ENCODE data around the gene PCNX2.

PCNX2 gene

GRCh38 chr1:233037843-233038242 lies 257.7 kb downstream of the PCNX2 start:
- Histone ChIP-seq H3K4me1 (ENCODE audit: control insufficient read depth in 1 of 2, insufficient read depth in 2 of 2, low read length in 2 of 2) (no peaks in the 10 kb centered on the region), H3K4me3 (ENCODE audit: low read depth in 1 of 2, low read length in 2 of 2) (no peak overlapping the region), H3K9ac (ENCODE audit: low read depth in 1 of 2, low read length in 2 of 2) (no peak overlapping the region), H3K9me3 (ENCODE audit: control insufficient read depth in 1 of 2, low read length in 2 of 2) (no peaks in the 10 kb centered on the region), H3K27ac (ENCODE audit: low read depth, low read length) (no peak overlapping the region), H3K27me3 (ENCODE audit: control insufficient read depth in 1 of 2, insufficient read depth in 2 of 2, low read length in 2 of 2) (no peaks in the 10 kb centered on the region), H3K36me3 (ENCODE audit: control insufficient read depth in 1 of 2, insufficient read depth in 2 of 2, low read length in 2 of 2) (no peaks in the 10 kb centered on the region)

GRCh38 chr1:233034836-233035235 lies 260.7 kb downstream of the PCNX2 start:
- Histone ChIP-seq H3K27me3 (ENCODE audit: control insufficient read depth in 1 of 2, insufficient read depth in 2 of 2, low read length in 2 of 2) (no peaks in the 10 kb centered on the region), H3K4me1 (ENCODE audit: control insufficient read depth in 1 of 2, insufficient read depth in 2 of 2, low read length in 2 of 2) (no peaks in the 10 kb centered on the region)

GRCh38 chr1:233033361-233033760 lies 262.2 kb downstream of the PCNX2 start:
- Histone ChIP-seq H3K9me3 (ENCODE audit: control insufficient read depth in 1 of 2, low read length in 2 of 2) (no peaks in the 10 kb centered on the region), H3K4me3 (ENCODE audit: low read depth in 1 of 2, low read length in 2 of 2) (no peak overlapping the region), H3K9ac (ENCODE audit: low read depth in 1 of 2, low read length in 2 of 2) (no peak overlapping the region), H3K36me3 (ENCODE audit: control insufficient read depth in 1 of 2, insufficient read depth in 2 of 2, low read length in 2 of 2) (no peaks in the 10 kb centered on the region), H3K27ac (ENCODE audit: low read depth, low read length) (no peak overlapping the region), H3K4me1 (ENCODE audit: control insufficient read depth in 1 of 2, insufficient read depth in 2 of 2, low read length in 2 of 2) (no peaks in the 10 kb centered on the region), H3K27me3 (ENCODE audit: control insufficient read depth in 1 of 2, insufficient read depth in 2 of 2, low read length in 2 of 2) (no peaks in the 10 kb centered on the region)

More at GRCh38 chr1:233034836-233035235, 260.7 kb downstream of the PCNX2 start:
- no peak overlapping the region for H3K27ac ChIP-seq (ENCODE audit: low read depth, low read length)
- H3K9me3 ChIP-seq (ENCODE audit: control insufficient read depth in 1 of 2, low read length in 2 of 2): no peaks in the 10 kb centered on the region
- H3K4me3 ChIP-seq (ENCODE audit: low read depth in 1 of 2, low read length in 2 of 2): no peak overlapping the region
- H3K9ac ChIP-seq (ENCODE audit: low read depth in 1 of 2, low read length in 2 of 2): no peak overlapping the region
- H3K36me3 ChIP-seq (ENCODE audit: control insufficient read depth in 1 of 2, insufficient read depth in 2 of 2, low read length in 2 of 2): no peaks in the 10 kb centered on the region

- Histone ChIP-seq H3K36me3 (ENCODE audit: control insufficient read depth in 1 of 2, insufficient read depth in 2 of 2, low read length in 2 of 2) (no peaks in the 10 kb centered on the region), H3K27ac (ENCODE audit: low read depth, low read length) (no peak overlapping the region), H3K9me3 (ENCODE audit: control insufficient read depth in 1 of 2, low read length in 2 of 2) (no peaks in the 10 kb centered on the region), H3K9ac (ENCODE audit: low read depth in 1 of 2, low read length in 2 of 2) (no peak overlapping the region), H3K4me3 (ENCODE audit: low read depth in 1 of 2, low read length in 2 of 2) (no peak overlapping the region), H3K27me3 (ENCODE audit: control insufficient read depth in 1 of 2, insufficient read depth in 2 of 2, low read length in 2 of 2) (no peaks in the 10 kb centered on the region), H3K4me1 (ENCODE audit: control insufficient read depth in 1 of 2, insufficient read depth in 2 of 2, low read length in 2 of 2) (no peaks in the 10 kb centered on the region)
Observed at GRCh38 chr1:233032916-233033315, 262.6 kb downstream of the PCNX2 start.

GRCh38 chr1:233031521-233031920 lies 264.0 kb downstream of the PCNX2 start:
- no peak overlapping the region for H3K4me3 ChIP-seq (ENCODE audit: low read depth in 1 of 2, low read length in 2 of 2)
- H3K9me3 ChIP-seq (ENCODE audit: control insufficient read depth in 1 of 2, low read length in 2 of 2): no peaks in the 10 kb centered on the region
- no peaks in the 10 kb centered on the region for H3K27me3 ChIP-seq (ENCODE audit: control insufficient read depth in 1 of 2, insufficient read depth in 2 of 2, low read length in 2 of 2)
- no peak overlapping the region for H3K9ac ChIP-seq (ENCODE audit: low read depth in 1 of 2, low read length in 2 of 2)
- no peaks in the 10 kb centered on the region for H3K36me3 ChIP-seq (ENCODE audit: control insufficient read depth in 1 of 2, insufficient read depth in 2 of 2, low read length in 2 of 2)
- no peak overlapping the region for H3K27ac ChIP-seq (ENCODE audit: low read depth, low read length)
- H3K4me1 ChIP-seq (ENCODE audit: control insufficient read depth in 1 of 2, insufficient read depth in 2 of 2, low read length in 2 of 2): no peaks in the 10 kb centered on the region

GRCh38 chr1:233027046-233027445 lies 268.5 kb downstream of the PCNX2 start:
- no peak overlapping the region for H3K27ac ChIP-seq (ENCODE audit: low read depth, low read length)
- no peaks in the 10 kb centered on the region for H3K36me3 ChIP-seq (ENCODE audit: control insufficient read depth in 1 of 2, insufficient read depth in 2 of 2, low read length in 2 of 2)
- H3K4me1 ChIP-seq (ENCODE audit: control insufficient read depth in 1 of 2, insufficient read depth in 2 of 2, low read length in 2 of 2): no peaks in the 10 kb centered on the region
- H3K27me3 ChIP-seq (ENCODE audit: control insufficient read depth in 1 of 2, insufficient read depth in 2 of 2, low read length in 2 of 2): no peaks in the 10 kb centered on the region
- no peaks in the 10 kb centered on the region for H3K9me3 ChIP-seq (ENCODE audit: control insufficient read depth in 1 of 2, low read length in 2 of 2)
- H3K9ac ChIP-seq (ENCODE audit: low read depth in 1 of 2, low read length in 2 of 2): no peak overlapping the region
- no peak overlapping the region for H3K4me3 ChIP-seq (ENCODE audit: low read depth in 1 of 2, low read length in 2 of 2)

GRCh38 chr1:233025567-233025966 lies 270.0 kb downstream of the PCNX2 start:
- no peaks in the 10 kb centered on the region for H3K4me1 ChIP-seq (ENCODE audit: control insufficient read depth in 1 of 2, insufficient read depth in 2 of 2, low read length in 2 of 2)
- H3K9ac ChIP-seq (ENCODE audit: low read depth in 1 of 2, low read length in 2 of 2): no peak overlapping the region
- no peaks in the 10 kb centered on the region for H3K9me3 ChIP-seq (ENCODE audit: control insufficient read depth in 1 of 2, low read length in 2 of 2)
- no peak overlapping the region for H3K27ac ChIP-seq (ENCODE audit: low read depth, low read length)
- H3K4me3 ChIP-seq (ENCODE audit: low read depth in 1 of 2, low read length in 2 of 2): no peak overlapping the region
- H3K36me3 ChIP-seq (ENCODE audit: control insufficient read depth in 1 of 2, insufficient read depth in 2 of 2, low read length in 2 of 2): no peaks in the 10 kb centered on the region
- H3K27me3 ChIP-seq (ENCODE audit: control insufficient read depth in 1 of 2, insufficient read depth in 2 of 2, low read length in 2 of 2): no peaks in the 10 kb centered on the region

- H3K27ac ChIP-seq (ENCODE audit: low read depth, low read length): no peak overlapping the region
- no peak overlapping the region for H3K9ac ChIP-seq (ENCODE audit: low read depth in 1 of 2, low read length in 2 of 2)
- H3K36me3 ChIP-seq (ENCODE audit: control insufficient read depth in 1 of 2, insufficient read depth in 2 of 2, low read length in 2 of 2): no peaks in the 10 kb centered on the region
- no peak overlapping the region for H3K4me3 ChIP-seq (ENCODE audit: low read depth in 1 of 2, low read length in 2 of 2)
- H3K27me3 ChIP-seq (ENCODE audit: control insufficient read depth in 1 of 2, insufficient read depth in 2 of 2, low read length in 2 of 2): no peaks in the 10 kb centered on the region
- H3K4me1 ChIP-seq (ENCODE audit: control insufficient read depth in 1 of 2, insufficient read depth in 2 of 2, low read length in 2 of 2): peaks cover 3 to 4% of the 10 kb centered on the region in 2 donors
- H3K9me3 ChIP-seq (ENCODE audit: control insufficient read depth in 1 of 2, low read length in 2 of 2): no peaks in the 10 kb centered on the region
Observed at GRCh38 chr1:233025157-233025556, 270.4 kb downstream of the PCNX2 start.

GRCh38 chr1:233024199-233024598 lies 271.3 kb downstream of the PCNX2 start:
- Histone ChIP-seq H3K36me3 (ENCODE audit: control insufficient read depth in 1 of 2, insufficient read depth in 2 of 2, low read length in 2 of 2) (no peaks in the 10 kb centered on the region), H3K9ac (ENCODE audit: low read depth in 1 of 2, low read length in 2 of 2) (no peak overlapping the region), H3K9me3 (ENCODE audit: control insufficient read depth in 1 of 2, low read length in 2 of 2) (no peaks in the 10 kb centered on the region), H3K27ac (ENCODE audit: low read depth, low read length) (no peak overlapping the region), H3K4me1 (ENCODE audit: control insufficient read depth in 1 of 2, insufficient read depth in 2 of 2, low read length in 2 of 2) (peaks cover 4 to 10% of the 10 kb centered on the region in 2 donors), H3K4me3 (ENCODE audit: low read depth in 1 of 2, low read length in 2 of 2) (no peak overlapping the region), H3K27me3 (ENCODE audit: control insufficient read depth in 1 of 2, insufficient read depth in 2 of 2, low read length in 2 of 2) (no peaks in the 10 kb centered on the region)

- Histone ChIP-seq H3K4me1 (ENCODE audit: control insufficient read depth in 1 of 2, insufficient read depth in 2 of 2, low read length in 2 of 2) (peaks cover 4 to 10% of the 10 kb centered on the region in 2 donors), H3K27ac (ENCODE audit: low read depth, low read length) (no peak overlapping the region), H3K4me3 (ENCODE audit: low read depth in 1 of 2, low read length in 2 of 2) (no peak overlapping the region), H3K9ac (ENCODE audit: low read depth in 1 of 2, low read length in 2 of 2) (no peak overlapping the region), H3K36me3 (ENCODE audit: control insufficient read depth in 1 of 2, insufficient read depth in 2 of 2, low read length in 2 of 2) (no peaks in the 10 kb centered on the region), H3K9me3 (ENCODE audit: control insufficient read depth in 1 of 2, low read length in 2 of 2) (no peaks in the 10 kb centered on the region), H3K27me3 (ENCODE audit: control insufficient read depth in 1 of 2, insufficient read depth in 2 of 2, low read length in 2 of 2) (no peaks in the 10 kb centered on the region)
Observed at GRCh38 chr1:233022246-233022645, 273.3 kb downstream of the PCNX2 start.

GRCh38 chr1:233020426-233020825 lies 275.1 kb downstream of the PCNX2 start:
- Histone ChIP-seq H3K4me3 (ENCODE audit: low read depth in 1 of 2, low read length in 2 of 2) (no peak overlapping the region), H3K9me3 (ENCODE audit: control insufficient read depth in 1 of 2, low read length in 2 of 2) (no peaks in the 10 kb centered on the region), H3K27me3 (ENCODE audit: control insufficient read depth in 1 of 2, insufficient read depth in 2 of 2, low read length in 2 of 2) (no peaks in the 10 kb centered on the region), H3K36me3 (ENCODE audit: control insufficient read depth in 1 of 2, insufficient read depth in 2 of 2, low read length in 2 of 2) (no peaks in the 10 kb centered on the region), H3K4me1 (ENCODE audit: control insufficient read depth in 1 of 2, insufficient read depth in 2 of 2, low read length in 2 of 2) (peaks cover 4 to 10% of the 10 kb centered on the region in 2 donors), H3K9ac (ENCODE audit: low read depth in 1 of 2, low read length in 2 of 2) (no peak overlapping the region), H3K27ac (ENCODE audit: low read depth, low read length) (no peak overlapping the region)
